Fibroblast of lung (primary cell): ENCODE data around the gene JAKMIP3.

Experiments used
- CTCF ChIP-seq, 2 donors: IDR thresholded peaks in 1 of 2; conservative IDR thresholded peaks in 1 of 2; 1 replicate in 1 of 2; 2 replicates in 1 of 2; pipeline ENCODE4 v1.5.1; 2011 to 2012; ENCODE audit warnings: low read length in 2 of 2, control low read depth in 1 of 2, inconsistent platforms in 1 of 2, low read depth in 1 of 2, mild to moderate bottlenecking in 1 of 2
- EZH2 ChIP-seq: IDR thresholded peaks from 2 replicates; pipeline ENCODE4 v1.5.1; 2012; ENCODE audit warnings: low read length, control low read depth, mild to moderate bottlenecking; ENCODE audit errors: missing control alignments

- TF ChIP-seq CTCF (conservative IDR thresholded peaks at IDR 0.05 in 1 of 2, IDR thresholded peaks at IDR 0.05 in 1 of 2; ENCODE audit: low read depth in 1 of 2, low read length in 2 of 2) (no peak), EZH2 (no peak)
Measured at GRCh38 chr10:132100091-132100481, 34.3 kb downstream of the JAKMIP3 start.
